GM19438 (cell line): ENCODE data around the gene GPC4.
"Not testable (repeated sequence)": the region's sequence is repeated elsewhere in the genome, so short reads cannot be mapped to it uniquely, and the experiment has no call there.

Experiments
- ATAC-seq: cut with Tn5 transposase; IDR thresholded peaks from one replicate; pipeline ENCODE4 v1.9.1; 2021; ENCODE audit warnings: low read depth; ENCODE audit not compliant: unreplicated experiment

Gene GPC4

GRCh38 chrX:133308499-133308897 is 106.8 kb downstream of the GPC4 start:
- no peak for ATAC-seq

GRCh38 chrX:133307637-133308498 is 107.4 kb downstream of the GPC4 start:
- no peak for ATAC-seq

GRCh38 chrX:133307094-133307493 is 108.2 kb downstream of the GPC4 start:
- no peak for ATAC-seq

- ATAC-seq: no peak
Observed at GRCh38 chrX:133306316-133306715, 109.0 kb downstream of the GPC4 start.

- ATAC-seq: no peak
Observed at GRCh38 chrX:133305348-133305747, 109.9 kb downstream of the GPC4 start.

- ATAC-seq: no peak
Observed at GRCh38 chrX:133302775-133303445, 112.4 kb downstream of the GPC4 start.

- no peak for ATAC-seq
Observed at GRCh38 chrX:133300591-133300990, 114.7 kb downstream of the GPC4 start.

GRCh38 chrX:133297284-133297683 is 118.0 kb downstream of the GPC4 start:
- ATAC-seq: no peak

GRCh38 chrX:133294126-133294525 is 121.2 kb downstream of the GPC4 start:
- ATAC-seq: no peak

- ATAC-seq: no peak
Observed at GRCh38 chrX:133290076-133290475, 125.2 kb downstream of the GPC4 start.

- ATAC-seq: no peak
Observed at GRCh38 chrX:133287860-133288259, 127.4 kb downstream of the GPC4 start.

- no peak for ATAC-seq
Observed at GRCh38 chrX:133285341-133285740, 129.9 kb downstream of the GPC4 start.

GRCh38 chrX:133279112-133279730 is 136.1 kb downstream of the GPC4 start:
- not testable (repeated sequence) for ATAC-seq

- no peak for ATAC-seq
Observed at GRCh38 chrX:133273180-133273579, 142.1 kb downstream of the GPC4 start.

GRCh38 chrX:133269168-133269567 is 146.1 kb downstream of the GPC4 start:
- ATAC-seq: no peak

- ATAC-seq: no peak
Observed at GRCh38 chrX:133267621-133268020, 147.7 kb downstream of the GPC4 start.

GRCh38 chrX:133265331-133265730 is 150.0 kb downstream of the GPC4 start:
- ATAC-seq: no peak

GRCh38 chrX:133258481-133258880 is 156.8 kb downstream of the GPC4 start:
- ATAC-seq: no peak

- no peak for ATAC-seq
Observed at GRCh38 chrX:133254666-133255065, 160.6 kb downstream of the GPC4 start.

GRCh38 chrX:133251204-133251603 is 164.1 kb downstream of the GPC4 start:
- ATAC-seq: no peak
